Stimulated activated CD4-positive, alpha-beta T cell treated with anti-CD3 and anti-CD28 coated beads, Interleukin-4, amount 100 ng/mL, for 1 hour (primary cell): ENCODE results near the gene RHNO1.

Experiments
- DNase-seq: peaks from one replicate; pipeline ENCODE4 v3.0.0-alpha.2; 2020

Gene RHNO1

DNA sequence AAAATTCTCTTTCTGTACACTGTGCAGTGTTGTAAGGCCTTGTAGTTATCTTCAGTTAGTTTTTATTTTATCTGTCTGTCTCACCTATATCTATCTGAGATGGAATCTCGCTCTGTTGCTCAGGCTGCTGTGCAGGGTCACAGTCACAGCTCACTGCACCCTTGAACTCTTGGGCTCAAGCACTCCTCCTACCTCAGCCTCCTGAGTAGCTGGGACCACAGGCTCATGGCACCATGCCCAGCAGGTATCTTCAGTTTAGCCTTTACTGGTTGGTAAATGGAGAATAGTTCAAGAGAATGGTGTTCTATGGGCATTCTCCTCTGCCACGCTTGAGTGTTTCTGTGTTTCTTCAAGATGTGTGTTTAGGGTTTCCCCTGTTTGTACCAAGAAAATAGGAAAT is 27.2 kb downstream of the RHNO1 start:
- DNase-seq: no peak

DNA sequence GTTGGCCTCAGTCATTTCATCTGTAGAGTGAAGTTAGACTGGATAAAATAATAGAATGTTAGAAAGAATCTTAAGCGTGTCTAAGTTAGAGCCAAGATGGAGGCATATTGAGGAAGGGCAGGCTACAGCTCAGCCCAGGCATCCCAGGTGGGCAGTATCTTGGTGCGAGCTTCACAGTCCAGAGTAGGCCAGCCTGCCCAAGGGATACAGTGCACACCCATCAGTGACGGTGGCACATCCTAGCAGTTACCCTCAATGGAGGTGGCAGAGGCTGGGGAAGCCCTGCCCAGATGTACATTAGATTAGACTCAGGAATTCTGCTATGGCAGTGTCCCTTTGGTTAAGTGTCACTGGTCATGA is 35.2 kb downstream of the RHNO1 start:
- DNase-seq: no peak

DNA sequence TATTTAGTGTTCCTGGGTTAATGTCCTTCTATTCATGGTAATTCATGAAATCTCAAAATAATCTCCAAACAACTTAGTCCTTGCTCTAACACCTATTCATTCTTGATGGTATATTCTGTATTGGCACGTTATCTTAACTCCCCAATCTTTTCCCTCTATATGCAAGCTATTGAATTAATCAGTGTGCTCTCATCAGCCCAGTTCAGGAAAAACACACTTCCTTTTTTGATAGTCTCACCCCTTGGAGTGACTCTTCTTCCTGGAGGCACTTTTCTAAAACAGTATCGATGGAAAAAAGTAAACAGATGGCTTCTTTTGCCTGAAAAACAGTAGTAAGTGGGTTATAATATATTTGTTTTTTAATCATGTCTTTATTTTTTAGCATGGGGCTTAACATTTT is 42.2 kb downstream of the RHNO1 start:
- no peak for DNase-seq

DNA sequence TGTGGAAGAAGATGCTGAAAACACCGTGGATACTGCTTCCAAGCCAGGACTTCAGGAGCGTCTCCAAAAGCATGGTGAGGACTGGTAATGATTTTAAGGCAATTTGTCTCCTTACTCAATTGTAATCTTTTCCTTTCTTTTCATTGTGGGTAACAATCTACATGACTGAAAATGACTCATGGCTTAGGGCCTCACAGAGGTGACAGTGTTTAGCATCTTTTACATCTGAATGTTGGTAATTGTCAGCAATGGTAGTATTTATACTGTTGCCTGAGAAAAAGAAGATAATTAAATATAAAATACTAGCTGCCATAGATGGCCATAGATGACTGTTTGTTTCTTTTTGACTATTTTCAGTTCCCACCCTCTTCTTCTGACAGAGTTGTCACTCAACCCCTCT is 45.3 kb downstream of the RHNO1 start:
- DNase-seq: no peak

- DNase-seq: no peak
Measured at GRCh38 chr12:2923057-2923456, 46.0 kb downstream of the RHNO1 start.

- DNase-seq: no peak
Measured at GRCh38 chr12:2924019-2924418, 47.0 kb downstream of the RHNO1 start.

DNA sequence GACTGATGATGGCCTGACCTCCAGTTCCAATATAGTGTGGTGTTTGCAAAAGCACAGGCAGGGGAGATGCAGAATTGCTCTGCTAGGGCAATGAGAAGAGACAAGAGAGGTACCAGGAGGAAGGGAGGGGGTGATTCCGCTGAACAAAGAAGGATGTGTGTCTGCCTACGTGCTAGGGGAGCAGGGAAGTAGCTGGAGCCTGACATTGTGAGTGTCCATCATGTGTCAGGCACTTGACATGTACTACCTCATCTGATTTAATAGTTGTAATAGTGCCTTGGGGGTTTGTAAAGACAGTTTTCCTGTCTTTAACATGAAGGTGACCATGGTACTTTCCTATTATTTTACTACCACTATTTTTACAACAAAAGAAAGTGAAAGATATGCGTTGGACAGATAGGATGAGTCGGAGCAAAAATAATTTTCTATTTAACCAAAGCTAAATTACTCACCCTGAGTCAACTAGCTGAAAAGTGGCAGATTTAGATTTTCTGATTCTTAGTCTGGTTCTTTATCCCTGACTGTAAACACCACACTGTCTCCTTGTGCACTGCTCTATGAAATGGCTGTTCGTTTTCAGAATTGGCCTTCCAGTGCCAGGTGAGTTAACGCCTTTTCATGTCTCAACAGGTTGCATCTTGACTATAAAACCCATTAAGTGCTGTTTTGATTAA is 48.4 kb downstream of the RHNO1 start:
- no peak for DNase-seq

DNA sequence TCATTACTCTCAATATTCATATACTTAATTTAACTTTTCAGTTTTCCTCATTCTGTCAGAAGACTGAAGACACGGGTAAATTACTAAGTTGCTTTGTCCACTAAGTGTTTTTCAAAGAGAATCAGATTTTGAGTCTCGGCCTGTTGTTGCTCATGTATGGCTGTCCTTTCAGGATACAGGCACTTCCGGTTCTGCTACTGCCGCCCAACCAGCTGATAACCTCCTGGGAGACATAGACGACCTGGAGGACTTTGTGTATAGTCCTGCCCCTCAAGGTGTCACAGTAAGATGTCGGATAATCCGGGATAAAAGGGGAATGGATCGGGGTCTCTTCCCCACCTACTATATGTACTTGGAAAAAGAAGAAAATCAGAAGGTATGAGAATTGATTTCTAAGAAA is 53.8 kb downstream of the RHNO1 start:
- no peak for DNase-seq

DNA sequence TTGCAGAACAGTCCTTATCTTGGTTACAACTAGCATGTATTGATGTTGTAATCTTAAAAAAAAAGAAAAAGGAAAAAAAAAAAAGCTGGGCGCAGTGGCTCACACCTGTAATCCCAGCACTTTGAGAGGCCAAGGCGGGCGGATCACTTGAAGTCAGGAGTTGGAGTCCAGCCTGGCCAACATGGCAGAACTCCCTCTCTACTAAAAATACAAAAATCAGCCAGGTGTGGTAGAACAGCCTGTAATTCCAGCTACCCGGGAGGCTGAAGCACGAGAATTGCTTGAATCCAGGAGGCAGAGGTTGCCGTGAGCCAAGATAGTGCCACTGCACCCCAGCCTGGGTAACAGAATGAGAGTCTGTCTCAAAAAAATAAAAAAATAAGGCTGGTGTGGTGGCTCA is 56.6 kb downstream of the RHNO1 start:
- no peak for DNase-seq

- no peak for DNase-seq
Measured at GRCh38 chr12:2934371-2934770, 57.3 kb downstream of the RHNO1 start.

GRCh38 chr12:2936301-2936700 is 59.3 kb downstream of the RHNO1 start:
- no peak for DNase-seq

DNA sequence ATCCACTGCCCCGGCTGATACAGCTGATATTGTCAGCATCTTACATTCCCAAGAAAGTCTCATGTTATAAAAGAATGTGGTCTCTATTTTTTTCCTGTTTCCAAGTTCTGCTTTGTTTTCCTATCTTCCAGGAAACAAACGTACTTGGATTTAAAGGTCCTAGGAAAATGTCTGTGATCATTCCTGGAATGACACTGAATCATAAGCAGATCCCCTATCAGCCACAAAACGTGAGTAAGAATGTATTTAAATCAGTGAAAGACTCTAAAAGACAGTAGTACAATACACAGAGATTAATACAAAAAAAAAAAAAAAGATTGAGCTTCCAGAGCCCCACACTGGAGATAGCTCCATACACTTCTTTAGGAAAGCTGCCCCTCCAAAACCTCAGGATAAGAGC is 60.5 kb downstream of the RHNO1 start:
- DNase-seq: no peak
